Breast epithelium (tissue), 3 donors: Measurements from ENCODE around the gene OTOF.

Experiments used
- POLR2A ChIP-seq: fragments of 450-650 bp; IDR thresholded peaks from one replicate; pipeline ENCODE4 v1.6.1; 2016; ENCODE audit warnings: antibody characterized with exemption, mild to moderate bottlenecking, moderate library complexity
- POLR2AphosphoS5 ChIP-seq, 3 donors: sonication (generic); formaldehyde crosslinking; IDR thresholded peaks; one replicate each; pipeline ENCODE4 v1.6.1; 2017; ENCODE audit warnings: antibody characterized with exemption in 3 of 3
- TF ChIP-seq, protein P1 (sequence below), 3 donors: fragments of 450-650 bp; IDR thresholded peaks; one replicate each; pipeline ENCODE4 v1.5.1; 2016 to 2017; ENCODE audit warnings: antibody characterized with exemption in 3 of 3, mild to moderate bottlenecking in 3 of 3, moderate library complexity in 3 of 3

DNA sequence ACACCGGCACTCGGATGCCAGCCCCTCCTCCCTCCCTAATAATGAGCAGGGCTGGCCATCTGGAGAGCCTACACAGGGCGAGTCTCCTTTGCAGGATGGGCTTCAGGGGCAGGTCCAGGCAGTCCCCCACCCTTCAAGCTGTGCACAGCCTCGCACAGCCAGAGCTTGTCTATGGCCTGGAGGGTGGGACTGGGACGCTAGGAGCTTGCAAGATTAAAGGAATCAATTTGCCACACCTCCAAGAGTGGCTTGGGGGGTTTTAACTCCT lies 43.9 kb upstream of the OTOF start:
- TF ChIP-seq, protein P1, sequence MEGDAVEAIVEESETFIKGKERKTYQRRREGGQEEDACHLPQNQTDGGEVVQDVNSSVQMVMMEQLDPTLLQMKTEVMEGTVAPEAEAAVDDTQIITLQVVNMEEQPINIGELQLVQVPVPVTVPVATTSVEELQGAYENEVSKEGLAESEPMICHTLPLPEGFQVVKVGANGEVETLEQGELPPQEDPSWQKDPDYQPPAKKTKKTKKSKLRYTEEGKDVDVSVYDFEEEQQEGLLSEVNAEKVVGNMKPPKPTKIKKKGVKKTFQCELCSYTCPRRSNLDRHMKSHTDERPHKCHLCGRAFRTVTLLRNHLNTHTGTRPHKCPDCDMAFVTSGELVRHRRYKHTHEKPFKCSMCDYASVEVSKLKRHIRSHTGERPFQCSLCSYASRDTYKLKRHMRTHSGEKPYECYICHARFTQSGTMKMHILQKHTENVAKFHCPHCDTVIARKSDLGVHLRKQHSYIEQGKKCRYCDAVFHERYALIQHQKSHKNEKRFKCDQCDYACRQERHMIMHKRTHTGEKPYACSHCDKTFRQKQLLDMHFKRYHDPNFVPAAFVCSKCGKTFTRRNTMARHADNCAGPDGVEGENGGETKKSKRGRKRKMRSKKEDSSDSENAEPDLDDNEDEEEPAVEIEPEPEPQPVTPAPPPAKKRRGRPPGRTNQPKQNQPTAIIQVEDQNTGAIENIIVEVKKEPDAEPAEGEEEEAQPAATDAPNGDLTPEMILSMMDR (IDR thresholded peaks at IDR 0.05), result no peak
- TF ChIP-seq POLR2A, result no peak
- no peak for TF ChIP-seq POLR2AphosphoS5 (IDR thresholded peaks at IDR 0.05)
